ENCODE results near the gene SLC25A22. TPM values are rescaled to one million over a fixed set of nuclear protein-coding genes. Genes with fewer than 3 reads are reported as not detected.

Gene SLC25A22
- polyA plus RNA-seq, 1 of the 3 experiments (the other 2 are of a cell fraction): 50.9 TPM

- H3K27ac ChIP-seq (ENCODE audit: low read depth in 2 of 2, low read length in 1 of 2): peak overlapping the region; percentile 91 to 96
- H3F3A ChIP-seq (replicated peaks; ENCODE audit: insufficient read depth): peaks cover 50% of the 10 kb centered on the region
- no peak for DNase-seq
- peaks cover 17 to 35% of the 10 kb centered on the region in 2 experiments for H3K36me3 ChIP-seq (replicated peaks in 1 of 2; ENCODE audit: control insufficient read depth in 1 of 2, insufficient read depth in 2 of 2, low read length in 1 of 2)
- no peaks in the 10 kb centered on the region for H3K27me3 ChIP-seq (ENCODE audit: insufficient read depth)
- H3K4me3 ChIP-seq (ENCODE audit: low read depth in 2 of 2, low read length in 1 of 2): peak overlapping the region; percentile 95 to 100
- no peaks in the 10 kb centered on the region for H3K9me2 ChIP-seq
- WGBS (ENCODE audit: low lambda C conversion rate): 6% methylated on average over 8 of the region's 27 CpGs
- POLR2A ChIA-PET: interaction anchor here (1.8 to 2.6 kb wide), 3 partner anchors 11 to 33 kb away, joined by 5 to 13 read pairs (median 5); partner anchors contain the start of gene RPLP2
- peak overlapping the region; percentile 100 for H3K4me2 ChIP-seq
- H3K9ac ChIP-seq: peak overlapping the region; percentile 97
- TF ChIP-seq NRF1 (IDR thresholded peaks at IDR 0.05; ENCODE audit: low read depth, low read length): no peak
- TF ChIP-seq EP300 (IDR thresholded peaks at IDR 0.05; ENCODE audit: borderline replicate concordance in 1 of 2, low read depth in 1 of 2, low read length in 1 of 2): no peak
- TF ChIP-seq TAF1 (IDR thresholded peaks at IDR 0.05; ENCODE audit: borderline replicate concordance, low read depth, low read length): no peak
- no peak for TF ChIP-seq POLR2AphosphoS5 (IDR thresholded peaks at IDR 0.05; ENCODE audit: low read depth, low read length)
- no peak for TF ChIP-seq RCOR1 (IDR thresholded peaks at IDR 0.05; ENCODE audit: low read length)
- TF ChIP-seq FOXM1 (IDR thresholded peaks at IDR 0.05; ENCODE audit: low read depth): no peak
- TF ChIP-seq REST (IDR thresholded peaks at IDR 0.05; ENCODE audit: low read depth, low read length): no peak
- no peak for TF ChIP-seq CTCF (IDR thresholded peaks at IDR 0.05)
- TF ChIP-seq SMC3 (IDR thresholded peaks at IDR 0.05; ENCODE audit: low read depth, low read length): no peak
- TF ChIP-seq ZBTB33 (IDR thresholded peaks at IDR 0.05; ENCODE audit: borderline replicate concordance, low read depth): no peak
- no peak for TF ChIP-seq TCF12 (IDR thresholded peaks at IDR 0.05)
- TF ChIP-seq NFIC (IDR thresholded peaks at IDR 0.05; ENCODE audit: borderline replicate concordance): no peak
- CTCF ChIA-PET: interaction anchor here (1.1 to 7.5 kb wide), 3 partner anchors 43 to 209 kb away, joined by 3 to 70 read pairs (median 5); no protein-coding TSS in a partner anchor
- H3K9me3 ChIP-seq: no peaks in the 10 kb centered on the region
- peaks cover 22 to 35% of the 10 kb centered on the region in 2 experiments; a peak in 3 of 4 replicates for H3K4me1 ChIP-seq (ENCODE audit: control insufficient read depth in 1 of 2, insufficient read depth in 2 of 2, low read depth in 1 of 2, low read length in 1 of 2)
- H4K20me1 ChIP-seq (ENCODE audit: insufficient read depth): peaks cover 52% of the 10 kb centered on the region
- H2AFZ ChIP-seq (ENCODE audit: low read depth): no peak overlapping the region
- H3K79me2 ChIP-seq (ENCODE audit: insufficient read depth): peaks cover 76% of the 10 kb centered on the region
Observed at GRCh38 chr11:841981-842369, 43.9 kb upstream of the SLC25A22 start.
